ENCODE results near the gene ETV3. TPM values are rescaled to one million over a fixed set of nuclear protein-coding genes. Genes with fewer than 3 reads are reported as not detected.
A peak's percentile ranks its signal among the peaks of the same experiment; 100 is the strongest.

Gene ETV3
- total and polyA plus RNA-seq, 2 of the 4 experiments (the other 2 are of a cell fraction) = 6.4 to 14.7 TPM

GRCh38 chr1:157145076-157145475 lies 6.9 kb upstream of the ETV3 start:
- no TSS peak for BruUV-seq (replicated peaks)
- no peak overlapping the region for H2BK120ac ChIP-seq (ENCODE audit: low read depth, low read length)
- H3K79me1 ChIP-seq (ENCODE audit: low read depth in 1 of 2, low read length in 2 of 2) = no peaks in the 10 kb centered on the region
- no peak overlapping the region for H3K18ac ChIP-seq (ENCODE audit: low read depth, low read length)
- WGBS, 2 experiments (ENCODE audit: extremely low coverage in 2 of 2, insufficient read length in 1 of 2) = no CpG with 5 or more reads among the region's 1 CpG
- no peak overlapping the region for H2BK5ac ChIP-seq (ENCODE audit: low read depth, low read length, poor library complexity, severe bottlenecking)
- in situ Hi-C loops (cut with MboI; ENCODE audit: low sequenced_read_pairs) (no loop called here), dilution Hi-C loops (cut with HindIII; ENCODE audit: low sequenced_read_pairs, unreplicated experiment) (no loop called here), intact Hi-C loops (cut with micrococcal nuclease) (no loop called here)
- H3K9ac ChIP-seq (ENCODE audit: low read depth, low read length) = no peak overlapping the region
- no peak overlapping the region for H3K56ac ChIP-seq (ENCODE audit: extremely low read depth, insufficient read depth, low read length)
- ChIA-PET POLR2A (ENCODE audit: unreplicated experiment) (no interaction called here), CTCF (interaction anchor here (2.0 kb wide), 1 partner anchor 55 kb away, joined by 11 read pairs; no protein-coding TSS in a partner anchor)
- H2AK5ac ChIP-seq (ENCODE audit: low read depth, low read length) = no peak overlapping the region
- TF ChIP-seq POLR2A (IDR thresholded peaks at IDR 0.05; ENCODE audit: low read depth, low read length) (no peak), CTCF (conservative IDR thresholded peaks at IDR 0.05; ENCODE audit: low read depth, low read length) (no peak), RFX5 (IDR thresholded peaks at IDR 0.05; ENCODE audit: low read depth, low read length) (no peak), FOS (IDR thresholded peaks at IDR 0.05; ENCODE audit: low read depth, low read length) (0 out of 2 replicates have a peak, but pooled peaks have one; percentile 19), USF2 (IDR thresholded peaks at IDR 0.05; ENCODE audit: low read depth, low read length) (no peak)
- TF ChIP-seq, protein P1, sequence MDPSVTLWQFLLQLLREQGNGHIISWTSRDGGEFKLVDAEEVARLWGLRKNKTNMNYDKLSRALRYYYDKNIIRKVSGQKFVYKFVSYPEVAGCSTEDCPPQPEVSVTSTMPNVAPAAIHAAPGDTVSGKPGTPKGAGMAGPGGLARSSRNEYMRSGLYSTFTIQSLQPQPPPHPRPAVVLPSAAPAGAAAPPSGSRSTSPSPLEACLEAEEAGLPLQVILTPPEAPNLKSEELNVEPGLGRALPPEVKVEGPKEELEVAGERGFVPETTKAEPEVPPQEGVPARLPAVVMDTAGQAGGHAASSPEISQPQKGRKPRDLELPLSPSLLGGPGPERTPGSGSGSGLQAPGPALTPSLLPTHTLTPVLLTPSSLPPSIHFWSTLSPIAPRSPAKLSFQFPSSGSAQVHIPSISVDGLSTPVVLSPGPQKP (IDR thresholded peaks at IDR 0.05; ENCODE audit: borderline replicate concordance, low read depth, low read length) = no peak
- H3K4me1 ChIP-seq (ENCODE audit: control insufficient read depth, insufficient read depth, low read length) = peaks cover 4% of the 10 kb centered on the region; the same call in 1 of the 2 replicates
- H3K4me2 ChIP-seq (ENCODE audit: low read depth, low read length) = no peak overlapping the region
- no peak overlapping the region for H2AFZ ChIP-seq (replicated peaks; ENCODE audit: low read length, poor library complexity)
- H4K20me1 ChIP-seq (ENCODE audit: insufficient read depth, low read length) = no peaks in the 10 kb centered on the region
- no peak overlapping the region for H2BK15ac ChIP-seq (ENCODE audit: low read depth, low read length)
- H4K91ac ChIP-seq (ENCODE audit: insufficient read depth, low read depth, low read length) = no peak overlapping the region
- H2AK9ac ChIP-seq (replicated peaks; ENCODE audit: low read depth, low read length, poor library complexity) = no peak overlapping the region
- no peak overlapping the region for H3K4ac ChIP-seq (ENCODE audit: low read depth, low read length)
- no peak overlapping the region for H4K8ac ChIP-seq (ENCODE audit: low read depth in 2 of 2, low read length in 2 of 2)
- no peak overlapping the region for H2BK20ac ChIP-seq (ENCODE audit: low read depth, low read length)
- no peak overlapping the region for H3K14ac ChIP-seq (replicated peaks; ENCODE audit: low read depth, low read length)
- H3K4me3 ChIP-seq (ENCODE audit: insufficient read depth, low read depth, low read length) = no peak overlapping the region
- 0 out of 2 replicates have a peak, but pooled peaks cover 3% of the 10 kb centered on the region for H3K9me1 ChIP-seq (ENCODE audit: insufficient read depth, low read length)
- no peak for ATAC-seq (ENCODE audit: low read depth)
- H4K5ac ChIP-seq (ENCODE audit: low read depth, low read length) = no peak overlapping the region
- H3K23ac ChIP-seq (ENCODE audit: low read depth, low read length) = no peak overlapping the region
- no peaks in the 10 kb centered on the region for H3K9me3 ChIP-seq (ENCODE audit: control insufficient read depth, insufficient read depth, low read length)
- H3K27me3 ChIP-seq (ENCODE audit: control insufficient read depth, insufficient read depth, low read length) = no peaks in the 10 kb centered on the region
- no peaks in the 10 kb centered on the region for H3K36me3 ChIP-seq (ENCODE audit: control insufficient read depth, insufficient read depth, low read length)
- DNase-seq = peak; percentile 41
- H3K27ac ChIP-seq (ENCODE audit: insufficient read depth, low read length) = no peak overlapping the region
